K562 (cell line): Measurements from ENCODE around the gene ATP8B4.

Source experiments
- BRD9 ChIP-seq: fragments of 450-650 bp; IDR thresholded peaks from 2 replicates; pipeline ENCODE4 v1.6.1; 2018; ENCODE audit warnings: low read depth; ENCODE audit not compliant: partially characterized antibody
- GABPB1 ChIP-seq: sonication (generic); formaldehyde crosslinking; IDR thresholded peaks from 2 replicates; pipeline ENCODE4 v1.8.0; 2022; ENCODE audit warnings: mild to moderate bottlenecking, missing genetic modification reagents
- KDM1A ChIP-seq, 2 experiments: fragments of 450-650 bp; IDR thresholded peaks; 2 replicates each; pipeline ENCODE4 v1.6.1; 2016; ENCODE audit warnings: mild to moderate bottlenecking in 2 of 2
- RAD21 ChIP-seq, 2 experiments: fragments of 250-450 bp in 1 of 2; fragments of 450-650 bp in 1 of 2; sonication (Bioruptor Pico) in 1 of 2; formaldehyde crosslinking in 1 of 2; IDR thresholded peaks in 1 of 2; conservative IDR thresholded peaks in 1 of 2; 2 replicates each; pipeline versions ENCODE4 v1.4.0 to v1.8.0; 2020 to 2022; ENCODE audit warnings: mild to moderate bottlenecking in 2 of 2, moderate library complexity in 1 of 2
- TF ChIP-seq, protein P1 (sequence below): sonication (generic); formaldehyde crosslinking; IDR thresholded peaks from 2 replicates; pipeline ENCODE4 v1.9.0; 2022; ENCODE audit warnings: mild to moderate bottlenecking, missing genetic modification reagents

DNA sequence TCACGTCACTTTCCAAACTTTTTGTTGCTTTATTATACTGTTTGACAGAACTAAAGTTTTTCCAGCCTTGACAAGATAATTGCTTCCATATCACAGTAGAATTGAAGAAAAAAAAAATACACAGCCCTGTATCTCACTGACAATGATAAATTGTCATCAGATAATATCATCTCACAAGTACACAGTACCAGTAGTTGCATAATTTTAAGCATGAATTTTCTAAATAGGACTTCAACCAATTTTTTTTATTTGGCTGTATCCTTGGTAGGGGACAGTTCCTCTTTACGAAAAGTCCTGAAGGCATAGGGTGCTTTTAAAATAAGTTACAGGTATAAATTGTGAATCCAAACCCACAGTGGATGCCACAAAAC lies 230.7 kb downstream of the ATP8B4 start:
- TF ChIP-seq BRD9: no peak
- TF ChIP-seq KDM1A (IDR thresholded peaks at IDR 0.05): no peak
- TF ChIP-seq RAD21 (CRISPR knock-in tag; conservative IDR thresholded peaks at IDR 0.05 in 1 of 2, IDR thresholded peaks at IDR 0.05 in 1 of 2): no peak
- TF ChIP-seq GABPB1 (CRISPR knock-in tag): no peak
- TF ChIP-seq, protein P1, sequence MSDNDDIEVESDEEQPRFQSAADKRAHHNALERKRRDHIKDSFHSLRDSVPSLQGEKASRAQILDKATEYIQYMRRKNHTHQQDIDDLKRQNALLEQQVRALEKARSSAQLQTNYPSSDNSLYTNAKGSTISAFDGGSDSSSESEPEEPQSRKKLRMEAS (CRISPR knock-in tag): no peak
